H1 (cell line): ENCODE results near the gene CDH6. TPM values are rescaled to one million over a fixed set of nuclear protein-coding genes. Genes with fewer than 3 reads are reported as not detected.

Experiments
- CTCF ChIA-PET: fragments of 300-600 bp; sonication (Branson Sonifier 250); formaldehyde crosslinking; loops from one replicate; lab custom pipeline; 2021; ENCODE audit not compliant: partially characterized antibody; lab: Charles Lee
- POLR2A ChIA-PET: fragments of 300-600 bp; sonication (Branson Sonifier 250); formaldehyde crosslinking; loops from one replicate; lab custom pipeline; 2021; ENCODE audit warnings: inconsistent platforms; ENCODE audit not compliant: partially characterized antibody; lab: Charles Lee
- DNase-seq, 2 experiments: peaks; one replicate each; pipeline versions ENCODE4 v3.0.0 to v3.0.0-alpha.2; 2010 to 2022; ENCODE audit warnings: low spot score in 2 of 2, low read depth in 1 of 2, mixed read lengths in 1 of 2
- FAIRE-seq: peaks from 2 replicates; lab custom pipeline; 2011; peaks lifted over from hg19 to GRCh38; lab: Jason Lieb, UNC
- H2AFZ ChIP-seq: 2 replicates; pipeline ENCODE4 v1.8.1; 2012; ENCODE audit warnings: low read length, inconsistent platforms
- H2AK5ac ChIP-seq: 2 replicates; pipeline ENCODE4 v1.6.1; 2013; ENCODE audit warnings: low read depth, low read length
- H2BK120ac ChIP-seq: replicated peaks from 2 replicates; pipeline ENCODE3; 2013; ENCODE audit warnings: low read depth, low read length, inconsistent platforms
- H2BK12ac ChIP-seq: 2 replicates; pipeline ENCODE4 v1.6.1; 2013; ENCODE audit warnings: low read depth, low read length
- H2BK15ac ChIP-seq: 2 replicates; pipeline ENCODE4 v1.6.1; 2013; ENCODE audit warnings: low read length
- H2BK20ac ChIP-seq: 2 replicates; pipeline ENCODE4 v1.6.1; 2013; ENCODE audit warnings: low read length
- H2BK5ac ChIP-seq: 2 replicates; pipeline ENCODE4 v1.6.1; 2013; ENCODE audit warnings: low read depth, low read length
- H3K14ac ChIP-seq: 2 replicates; pipeline ENCODE4 v1.6.1; 2013; ENCODE audit warnings: inconsistent platforms; ENCODE audit not compliant: insufficient read length
- H3K18ac ChIP-seq: 2 replicates; pipeline ENCODE4 v1.6.1; 2013; ENCODE audit warnings: low read length; ENCODE audit errors: extremely low read depth
- H3K23ac ChIP-seq: 2 replicates; pipeline ENCODE4 v1.6.1; 2013; ENCODE audit warnings: inconsistent platforms; ENCODE audit not compliant: insufficient read length
- H3K23me2 ChIP-seq: 2 replicates; pipeline ENCODE4 v1.6.1; 2013; ENCODE audit warnings: low read depth, low read length
- H3K27ac ChIP-seq: 2 replicates; pipeline ENCODE4 v1.6.1; 2011; ENCODE audit warnings: low read depth, low read length, inconsistent platforms
- H3K27me3 ChIP-seq, 4 experiments: replicated peaks in 1 of 4; 1 replicate in 1 of 4; 2 replicates in 3 of 4; pipeline versions ENCODE4 v1.6.1 to v1.8.1; 2011 to 2013; ENCODE audit warnings: low read length in 3 of 4, mild to moderate bottlenecking in 3 of 4, inconsistent platforms in 2 of 4, mixed read lengths in 2 of 4, moderate library complexity in 1 of 4; ENCODE audit not compliant: control insufficient read depth in 3 of 4, insufficient read depth in 3 of 4; ENCODE audit errors: extremely low read depth in 1 of 4
- H3K36me3 ChIP-seq, 4 experiments: 2 replicates each; pipeline versions ENCODE4 v1.6.1 to v1.8.1; 2011 to 2013; ENCODE audit warnings: mild to moderate bottlenecking in 4 of 4, low read length in 3 of 4, moderate library complexity in 2 of 4, control low read depth in 1 of 4, inconsistent platforms in 1 of 4; ENCODE audit not compliant: insufficient read depth in 4 of 4, control insufficient read depth in 2 of 4
- H3K4ac ChIP-seq: replicated peaks from 2 replicates; pipeline ENCODE3; 2013; ENCODE audit warnings: low read length, low read depth, mixed read lengths, inconsistent platforms; ENCODE audit not compliant: insufficient read length
- H3K4me1 ChIP-seq, 4 experiments: replicated peaks in 1 of 4; 1 replicate in 1 of 4; 2 replicates in 3 of 4; pipeline versions ENCODE4 v1.6.1 to v1.8.1; 2011 to 2013; ENCODE audit warnings: low read length in 3 of 4, inconsistent platforms in 2 of 4, mixed read lengths in 1 of 4; ENCODE audit not compliant: insufficient read depth in 4 of 4, control insufficient read depth in 3 of 4
- H3K4me2 ChIP-seq, 2 experiments: 2 replicates each; pipeline versions ENCODE4 v1.6.1 to v1.8.1; 2011 to 2013; ENCODE audit warnings: low read depth in 2 of 2, low read length in 2 of 2, control low read depth in 1 of 2, inconsistent platforms in 1 of 2, mild to moderate bottlenecking in 1 of 2; ENCODE audit not compliant: insufficient read depth in 1 of 2
- H3K4me3 ChIP-seq, 4 experiments: fragments of 200-600, 300-600 bp in 1 of 4; sonication (generic), shearing (Covaris generic), sonication (Bioruptor Twin) in 1 of 4; 2 replicates each; pipeline versions ENCODE4 v1.5.1 to v1.8.1; 2011 to 2016; ENCODE audit warnings: low read length in 4 of 4, low read depth in 3 of 4, control low read depth in 2 of 4, inconsistent platforms in 2 of 4, mild to moderate bottlenecking in 2 of 4, mixed read lengths in 1 of 4, moderate library complexity in 1 of 4; ENCODE audit not compliant: insufficient read depth in 2 of 4; ENCODE audit errors: extremely low read depth in 1 of 4
- H3K56ac ChIP-seq: replicated peaks from 2 replicates; pipeline ENCODE3; 2013; ENCODE audit warnings: low read depth, mild to moderate bottlenecking, mixed read lengths, low read length, inconsistent platforms; ENCODE audit not compliant: insufficient read length
- H3K79me1 ChIP-seq: 2 replicates; pipeline ENCODE4 v1.6.1; 2013; ENCODE audit warnings: low read depth, low read length, control low read depth
- H3K79me2 ChIP-seq, 2 experiments: 2 replicates each; pipeline versions ENCODE4 v1.6.1 to v1.8.1; 2012 to 2013; ENCODE audit warnings: low read length in 2 of 2, mild to moderate bottlenecking in 2 of 2, inconsistent platforms in 1 of 2; ENCODE audit not compliant: insufficient read depth in 2 of 2, control insufficient read depth in 1 of 2
- H3K9ac ChIP-seq, 4 experiments: replicated peaks in 1 of 4; 1 replicate in 1 of 4; 2 replicates in 3 of 4; pipeline versions ENCODE4 v1.6.1 to v1.8.1; 2011 to 2013; ENCODE audit warnings: low read depth in 3 of 4, low read length in 3 of 4, control low read depth in 2 of 4, mild to moderate bottlenecking in 2 of 4, moderate library complexity in 2 of 4, inconsistent platforms in 1 of 4; ENCODE audit errors: extremely low read depth in 1 of 4
- H3K9me3 ChIP-seq, 2 experiments: 2 replicates each; pipeline versions ENCODE4 v1.6.1 to v1.8.1; 2012 to 2013; ENCODE audit warnings: mild to moderate bottlenecking in 2 of 2, moderate library complexity in 2 of 2, control low read depth in 1 of 2, inconsistent platforms in 1 of 2, low read depth in 1 of 2, low read length in 1 of 2, mixed read lengths in 1 of 2; ENCODE audit not compliant: insufficient read depth in 2 of 2
- H4K20me1 ChIP-seq, 2 experiments: replicated peaks in 1 of 2; 2 replicates each; pipeline versions ENCODE3 to v1.8.1; 2011 to 2013; ENCODE audit warnings: inconsistent platforms in 2 of 2, low read length in 2 of 2, mild to moderate bottlenecking in 1 of 2; ENCODE audit not compliant: insufficient read depth in 2 of 2, control insufficient read depth in 1 of 2
- H4K5ac ChIP-seq: 2 replicates; pipeline ENCODE4 v1.6.1; 2013; ENCODE audit warnings: low read length, low read depth, mixed read lengths, inconsistent platforms; ENCODE audit not compliant: insufficient read length
- H4K8ac ChIP-seq: 2 replicates; pipeline ENCODE4 v1.8.0; 2013; ENCODE audit warnings: mild to moderate bottlenecking, moderate library complexity, low read length, inconsistent platforms; ENCODE audit not compliant: insufficient read depth; ENCODE audit errors: extremely low read depth
- H4K91ac ChIP-seq: replicated peaks from 2 replicates; pipeline ENCODE3; 2013; ENCODE audit warnings: low read length, mixed read lengths, inconsistent platforms; ENCODE audit not compliant: insufficient read length
- CHD2 ChIP-seq: IDR thresholded peaks from 2 replicates; pipeline ENCODE4 v1.6.1; 2012; ENCODE audit warnings: low read length, improper control_type of control experiment
- CREB1 ChIP-seq: IDR thresholded peaks from 2 replicates; pipeline ENCODE4 v1.6.1; 2012; ENCODE audit warnings: inconsistent platforms
- E2F6 ChIP-seq: IDR thresholded peaks from 2 replicates; pipeline ENCODE4 v1.6.1; 2012; ENCODE audit warnings: inconsistent platforms
- EGR1 ChIP-seq: IDR thresholded peaks from 2 replicates; pipeline ENCODE4 v1.6.1; 2011; ENCODE audit warnings: low read depth, low read length, borderline replicate concordance
- GABPA ChIP-seq: IDR thresholded peaks from 2 replicates; pipeline ENCODE4 v1.6.1; 2011; ENCODE audit warnings: mild to moderate bottlenecking, low read length, moderate library complexity, borderline replicate concordance; ENCODE audit not compliant: insufficient read depth
- KDM1A ChIP-seq: fragments of 200-600, 300-600 bp; sonication (generic); IDR thresholded peaks from 2 replicates; pipeline ENCODE4 v1.7.1; 2016; ENCODE audit warnings: mild to moderate bottlenecking, low read length, borderline replicate concordance
- POLR2A ChIP-seq, 2 experiments: IDR thresholded peaks; 1 replicate in 1 of 2; 2 replicates in 1 of 2; pipeline ENCODE4 v1.6.1; 2011; ENCODE audit warnings: low read depth in 2 of 2, low read length in 2 of 2, mild to moderate bottlenecking in 2 of 2; ENCODE audit errors: control extremely low read depth in 1 of 2
- RBBP5 ChIP-seq: IDR thresholded peaks from 2 replicates; pipeline ENCODE4 v1.7.1; 2012; ENCODE audit warnings: low read depth, mild to moderate bottlenecking, inconsistent platforms, low read length, moderate library complexity, borderline replicate concordance
- RFX5 ChIP-seq: IDR thresholded peaks from 2 replicates; pipeline ENCODE4 v1.6.1; 2011; ENCODE audit warnings: low read depth, low read length, improper control_type of control experiment, borderline replicate concordance
- SAP30 ChIP-seq: fragments of 300-600 bp; sonication (generic); IDR thresholded peaks from 2 replicates; pipeline ENCODE4 v1.7.1; 2012; ENCODE audit warnings: low read length, moderate library complexity, mild to moderate bottlenecking, inconsistent platforms; ENCODE audit not compliant: insufficient read depth, insufficient replicate concordance
- SIX5 ChIP-seq: IDR thresholded peaks from 2 replicates; pipeline ENCODE4 v1.6.1; 2011; ENCODE audit warnings: mild to moderate bottlenecking, low read depth, low read length
- SRF ChIP-seq: IDR thresholded peaks from 2 replicates; pipeline ENCODE4 v1.6.1; 2011; ENCODE audit warnings: mild to moderate bottlenecking, low read depth, low read length, moderate library complexity
- ZNF274 ChIP-seq: IDR thresholded peaks from 2 replicates; pipeline ENCODE4 v1.7.0; 2012; ENCODE audit warnings: low read length, borderline replicate concordance; ENCODE audit errors: extremely low read depth
- polyA plus RNA-seq, 7 experiments: library from polyadenylated mRNA; depleted of rRNA in 3 of 7; stranded (reverse) in 5 of 7; unstranded in 2 of 7; fragments of >200 nt in 5 of 7; fragments of 200-250 nt in 2 of 7; gene quantifications; 1 replicate in 5 of 7; 2 replicates in 1 of 7; 4 replicates in 1 of 7; pipeline versions ENCODE4 v1.2.1 to v1.2.3, GENCODE V29; 2011 to 2013; ENCODE audit warnings: missing spikeins in 2 of 7, mixed read lengths in 2 of 7
- total RNA-seq: library from RNA; stranded (reverse); fragmentation: NEBNext Ultra II Directional; extraction: Animal tissue kit (Norgen Biotek cat#: 25700); gene quantifications from 2 replicates; pipeline ENCODE4 v1.2.1, GENCODE V29; 2021
- TF ChIP-seq, protein P1 (sequence below): IDR thresholded peaks from 2 replicates; pipeline ENCODE4 v1.6.1; 2012; ENCODE audit warnings: low read length, inconsistent platforms

CDH6 gene
- total and polyA plus RNA-seq, 2 of the 8 experiments (the other 6 are each of a cell fraction or from before 2014, with no cell fraction given) = 1.4 to 1.9 TPM

DNA sequence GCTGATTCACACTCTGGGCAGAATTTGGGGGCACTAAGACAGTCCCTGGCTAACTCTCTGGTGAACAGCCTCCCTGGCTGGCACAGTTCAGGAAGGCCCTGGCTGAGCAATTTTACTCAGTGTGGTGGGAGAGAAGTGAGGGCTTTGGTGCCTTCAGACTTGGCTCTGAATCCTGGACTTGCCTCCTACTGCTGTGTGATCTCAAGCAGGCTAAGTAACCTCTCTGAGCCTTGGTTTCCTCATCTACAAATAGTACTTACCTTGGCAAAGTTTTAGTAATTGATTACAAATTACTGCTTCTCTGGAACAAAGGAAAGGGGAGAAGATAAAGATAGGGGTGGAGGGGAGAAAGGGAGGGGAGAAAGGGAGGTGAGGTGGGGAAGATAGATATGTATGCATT is 184.7 kb downstream of the CDH6 start:
- H3K36me3 ChIP-seq = no peaks in the 10 kb centered on the region
- no peak overlapping the region for H3K4me2 ChIP-seq
- peaks cover 3 to 8% (median 5%) of the 10 kb centered on the region in 4 experiments; a peak in 4 of 7 replicates for H3K4me1 ChIP-seq
- no peaks in the 10 kb centered on the region for H3K23me2 ChIP-seq
- no peaks in the 10 kb centered on the region for H3K79me1 ChIP-seq
- no peak overlapping the region for H4K5ac ChIP-seq
- no peak overlapping the region for H3K4ac ChIP-seq
- H2BK5ac ChIP-seq = no peak overlapping the region
- no peak overlapping the region for H3K14ac ChIP-seq
- ChIA-PET POLR2A (no interaction called here), CTCF (no interaction called here)
- H4K91ac ChIP-seq = no peak overlapping the region
- H3K56ac ChIP-seq = no peak overlapping the region
- H3K27ac ChIP-seq = no peak overlapping the region
- no peak overlapping the region for H2BK20ac ChIP-seq
- no peak overlapping the region for H2AK5ac ChIP-seq
- no peak overlapping the region for H2BK15ac ChIP-seq
- no peak overlapping the region for H2BK120ac ChIP-seq
- H3K9ac ChIP-seq = no peak overlapping the region
- 0 out of 2 replicates have a peak overlapping the region, but pooled peaks have one; percentile 27 for H2BK12ac ChIP-seq
- no peaks in the 10 kb centered on the region for H3K27me3 ChIP-seq
- no peak overlapping the region for H4K8ac ChIP-seq
- no peak overlapping the region for H3K23ac ChIP-seq
- no peaks in the 10 kb centered on the region for H4K20me1 ChIP-seq
- DNase-seq (no peak), FAIRE-seq (no peak)
- no peak overlapping the region for H2AFZ ChIP-seq
- no peaks in the 10 kb centered on the region for H3K79me2 ChIP-seq
- no peak overlapping the region for H3K4me3 ChIP-seq
- no peak overlapping the region for H3K18ac ChIP-seq
- no peaks in the 10 kb centered on the region for H3K9me3 ChIP-seq
- no peak for TF ChIP-seq CREB1
- TF ChIP-seq, protein P1, sequence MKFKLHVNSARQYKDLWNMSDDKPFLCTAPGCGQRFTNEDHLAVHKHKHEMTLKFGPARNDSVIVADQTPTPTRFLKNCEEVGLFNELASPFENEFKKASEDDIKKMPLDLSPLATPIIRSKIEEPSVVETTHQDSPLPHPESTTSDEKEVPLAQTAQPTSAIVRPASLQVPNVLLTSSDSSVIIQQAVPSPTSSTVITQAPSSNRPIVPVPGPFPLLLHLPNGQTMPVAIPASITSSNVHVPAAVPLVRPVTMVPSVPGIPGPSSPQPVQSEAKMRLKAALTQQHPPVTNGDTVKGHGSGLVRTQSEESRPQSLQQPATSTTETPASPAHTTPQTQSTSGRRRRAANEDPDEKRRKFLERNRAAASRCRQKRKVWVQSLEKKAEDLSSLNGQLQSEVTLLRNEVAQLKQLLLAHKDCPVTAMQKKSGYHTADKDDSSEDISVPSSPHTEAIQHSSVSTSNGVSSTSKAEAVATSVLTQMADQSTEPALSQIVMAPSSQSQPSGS = no peak
- no peak for TF ChIP-seq E2F6
- TF ChIP-seq KDM1A = no peak
- no peak for TF ChIP-seq EGR1
- no peak for TF ChIP-seq SAP30
- no peak for TF ChIP-seq GABPA
- no peak for TF ChIP-seq CHD2
- no peak for TF ChIP-seq RBBP5
- TF ChIP-seq SIX5 = no peak
- TF ChIP-seq RFX5 = no peak
- TF ChIP-seq SRF = no peak
- TF ChIP-seq ZNF274 = no peak
- no peak for TF ChIP-seq POLR2A (IDR thresholded peaks at IDR 0.05; ENCODE audit: control extremely low read depth in 1 of 2, low read depth in 2 of 2, low read length in 2 of 2)
